Keratinocyte (primary cell): ENCODE results near the gene RERE. TPM values are rescaled to one million over a fixed set of nuclear protein-coding genes. Genes with fewer than 3 reads are reported as not detected.

Source experiments
- DNase-seq: peaks from one replicate; pipeline ENCODE4 v3.0.0-alpha.2; 2011; ENCODE audit warnings: low read depth, missing footprints, low spot score
- FAIRE-seq: peaks from 2 replicates; lab custom pipeline; 2011; peaks lifted over from hg19 to GRCh38; lab: Jason Lieb, UNC
- H2AFZ ChIP-seq: 2 replicates; pipeline ENCODE4 v1.6.0; 2012; ENCODE audit warnings: low read length, control low read depth, inconsistent platforms; ENCODE audit not compliant: control insufficient read depth
- H3K27ac ChIP-seq: 2 replicates; pipeline ENCODE4 v1.5.1; 2011; ENCODE audit warnings: low read length; ENCODE audit not compliant: control insufficient read depth, insufficient read depth
- H3K27me3 ChIP-seq: 3 replicates; pipeline ENCODE4 v1.6.0; 2011; ENCODE audit warnings: low read length; ENCODE audit not compliant: control insufficient read depth, insufficient read depth; ENCODE audit errors: extremely low read depth
- H3K36me3 ChIP-seq, 2 experiments: 2 replicates in 1 of 2; 3 replicates in 1 of 2; pipeline ENCODE4 v1.5.1; 2011; ENCODE audit warnings: low read length in 2 of 2, mild to moderate bottlenecking in 1 of 2; ENCODE audit not compliant: control insufficient read depth in 2 of 2, insufficient read depth in 2 of 2; ENCODE audit errors: extremely low read depth in 1 of 2
- H3K4me1 ChIP-seq: 3 replicates; pipeline ENCODE4 v1.5.1; 2011; ENCODE audit warnings: low read length; ENCODE audit not compliant: control insufficient read depth, insufficient read depth; ENCODE audit errors: extremely low read depth
- H3K4me2 ChIP-seq: 3 replicates; pipeline ENCODE4 v1.6.0; 2011; ENCODE audit warnings: low read depth, low read length; ENCODE audit not compliant: control insufficient read depth, insufficient read depth; ENCODE audit errors: extremely low read depth
- H3K4me3 ChIP-seq, 3 experiments: fragments of 200-600 bp in 1 of 3; sonication (generic) in 1 of 3; 2 replicates in 2 of 3; 3 replicates in 1 of 3; pipeline ENCODE4 v1.5.1; 2011 to 2016; ENCODE audit warnings: low read length in 3 of 3, mild to moderate bottlenecking in 3 of 3, control low read depth in 2 of 3, inconsistent platforms in 1 of 3, low read depth in 1 of 3, mixed read lengths in 1 of 3, mixed run types in 1 of 3, moderate library complexity in 1 of 3; ENCODE audit not compliant: control insufficient read depth in 2 of 3, insufficient read depth in 2 of 3; ENCODE audit errors: extremely low read depth in 1 of 3
- H3K79me2 ChIP-seq: 2 replicates; pipeline ENCODE4 v1.6.0; 2012; ENCODE audit warnings: low read length; ENCODE audit not compliant: control insufficient read depth, insufficient read depth
- H3K9ac ChIP-seq: 3 replicates; pipeline ENCODE4 v1.6.0; 2011; ENCODE audit warnings: low read length; ENCODE audit not compliant: control insufficient read depth, insufficient read depth; ENCODE audit errors: extremely low read depth
- H3K9me1 ChIP-seq: 3 replicates; pipeline ENCODE4 v1.6.0; 2011; ENCODE audit warnings: low read length; ENCODE audit not compliant: control insufficient read depth, insufficient read depth; ENCODE audit errors: extremely low read depth
- H3K9me3 ChIP-seq: 2 replicates; pipeline ENCODE4 v1.5.1; 2012; ENCODE audit warnings: low read depth, low read length; ENCODE audit not compliant: control insufficient read depth
- H4K20me1 ChIP-seq: 3 replicates; pipeline ENCODE4 v1.6.0; 2011; ENCODE audit warnings: low read length; ENCODE audit not compliant: control insufficient read depth, insufficient read depth; ENCODE audit errors: extremely low read depth
- EZH2 ChIP-seq: IDR thresholded peaks from one replicate; pipeline ENCODE4 v1.6.1; 2012; ENCODE audit warnings: inconsistent platforms, mild to moderate bottlenecking, low read length, moderate library complexity
- dilution Hi-C: fragments of 300-500 bp; cut with MboI; formaldehyde crosslinking; loops from one replicate; pipeline ENCODE4 v1.7.0; 2020; ENCODE audit warnings: low sequenced_read_pairs; ENCODE audit not compliant: extremely low pct_ligation_motif_present
- polyA plus RNA-seq, 5 experiments: library from polyadenylated mRNA; depleted of rRNA in 3 of 5; stranded (reverse) in 3 of 5; stranded (forward) in 1 of 5; unstranded in 1 of 5; fragments of >200 nt; gene quantifications; 1 replicate in 1 of 5; 2 replicates in 3 of 5; 3 replicates in 1 of 5; pipeline versions ENCODE4 v1.2.1 to v1.2.3, GENCODE V29; 2011 to 2012; ENCODE audit warnings: missing spikeins in 2 of 5, low read depth in 1 of 5, low replicate concordance in 1 of 5
- TF ChIP-seq, protein P1 (sequence below), 3 experiments: IDR thresholded peaks in 1 of 3; conservative IDR thresholded peaks in 1 of 3; optimal IDR thresholded peaks in 1 of 3; 2 replicates in 2 of 3; 3 replicates in 1 of 3; pipeline versions ENCODE3 to v1.5.1; 2011; ENCODE audit warnings: low read length in 3 of 3, mild to moderate bottlenecking in 3 of 3, moderate library complexity in 2 of 3, control low read depth in 1 of 3, inconsistent platforms in 1 of 3; ENCODE audit not compliant: insufficient read depth in 2 of 3; ENCODE audit errors: extremely low read depth in 1 of 3

The RERE gene
- polyA plus RNA-seq, 1 donor (not counting 4 experiments of a cell fraction or from before 2014, with no cell fraction given), result 3.8 TPM

DNA sequence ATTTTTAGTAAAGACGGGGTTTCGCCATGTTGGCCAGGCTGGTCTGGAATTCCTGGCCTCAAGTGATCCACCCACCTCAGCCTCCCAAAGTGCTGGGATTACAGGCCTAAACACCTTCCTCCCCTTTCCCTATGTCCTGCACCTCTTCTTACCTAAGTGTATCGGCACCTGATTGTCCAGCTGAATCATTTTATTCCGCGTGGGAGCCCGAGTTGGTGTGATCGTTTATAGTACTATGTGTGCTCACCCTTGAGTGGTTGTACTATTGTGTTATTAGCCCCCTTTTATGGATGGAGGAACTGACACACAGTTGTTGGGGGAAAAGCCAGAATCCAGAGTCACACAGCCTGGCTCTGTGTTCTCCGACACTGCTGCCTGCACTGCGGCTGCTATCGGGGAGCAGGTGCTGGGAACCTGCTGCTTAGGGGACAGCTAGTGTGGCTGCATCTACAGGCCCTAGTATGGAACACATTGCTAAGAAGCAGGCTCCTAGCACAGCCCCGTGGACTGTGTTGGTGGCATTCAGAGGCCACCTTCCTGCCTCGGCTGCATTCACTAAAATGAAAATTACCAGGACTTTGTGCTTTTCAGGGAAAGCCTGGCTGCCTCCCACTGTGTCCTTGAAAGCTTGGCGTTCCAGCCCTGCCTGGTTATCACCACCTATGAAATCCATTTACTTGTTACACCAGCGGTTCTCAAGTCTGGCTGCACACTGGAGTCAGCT lies 39.4 kb upstream of the RERE start:
- no peak for TF ChIP-seq EZH2
- TF ChIP-seq, protein P1, sequence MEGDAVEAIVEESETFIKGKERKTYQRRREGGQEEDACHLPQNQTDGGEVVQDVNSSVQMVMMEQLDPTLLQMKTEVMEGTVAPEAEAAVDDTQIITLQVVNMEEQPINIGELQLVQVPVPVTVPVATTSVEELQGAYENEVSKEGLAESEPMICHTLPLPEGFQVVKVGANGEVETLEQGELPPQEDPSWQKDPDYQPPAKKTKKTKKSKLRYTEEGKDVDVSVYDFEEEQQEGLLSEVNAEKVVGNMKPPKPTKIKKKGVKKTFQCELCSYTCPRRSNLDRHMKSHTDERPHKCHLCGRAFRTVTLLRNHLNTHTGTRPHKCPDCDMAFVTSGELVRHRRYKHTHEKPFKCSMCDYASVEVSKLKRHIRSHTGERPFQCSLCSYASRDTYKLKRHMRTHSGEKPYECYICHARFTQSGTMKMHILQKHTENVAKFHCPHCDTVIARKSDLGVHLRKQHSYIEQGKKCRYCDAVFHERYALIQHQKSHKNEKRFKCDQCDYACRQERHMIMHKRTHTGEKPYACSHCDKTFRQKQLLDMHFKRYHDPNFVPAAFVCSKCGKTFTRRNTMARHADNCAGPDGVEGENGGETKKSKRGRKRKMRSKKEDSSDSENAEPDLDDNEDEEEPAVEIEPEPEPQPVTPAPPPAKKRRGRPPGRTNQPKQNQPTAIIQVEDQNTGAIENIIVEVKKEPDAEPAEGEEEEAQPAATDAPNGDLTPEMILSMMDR (optimal IDR thresholded peaks at IDR 0.05 in 1 of 3, IDR thresholded peaks at IDR 0.05 in 1 of 3, conservative IDR thresholded peaks at IDR 0.05 in 1 of 3; ENCODE audit: extremely low read depth in 1 of 3, insufficient read depth in 2 of 3, low read length in 3 of 3), result no peak
- FAIRE-seq, result no peak
- H2AFZ ChIP-seq, result no peak overlapping the region
- H3K27me3 ChIP-seq, result no peaks in the 10 kb centered on the region
- H3K27ac ChIP-seq, result no peak overlapping the region
- no peak overlapping the region for H3K9ac ChIP-seq
- DNase-seq, result no peak
- H3K4me2 ChIP-seq, result no peak overlapping the region
- no peaks in the 10 kb centered on the region for H3K9me1 ChIP-seq
- peaks cover 17 to 34% of the 10 kb centered on the region in 2 experiments for H3K36me3 ChIP-seq
- H4K20me1 ChIP-seq, result peaks cover 22% of the 10 kb centered on the region
- H3K9me3 ChIP-seq, result no peaks in the 10 kb centered on the region
- no peaks in the 10 kb centered on the region for H3K4me1 ChIP-seq
- no peaks in the 10 kb centered on the region for H3K79me2 ChIP-seq
- H3K4me3 ChIP-seq, result no peak overlapping the region
- dilution Hi-C loops, result no loop called here

DNA sequence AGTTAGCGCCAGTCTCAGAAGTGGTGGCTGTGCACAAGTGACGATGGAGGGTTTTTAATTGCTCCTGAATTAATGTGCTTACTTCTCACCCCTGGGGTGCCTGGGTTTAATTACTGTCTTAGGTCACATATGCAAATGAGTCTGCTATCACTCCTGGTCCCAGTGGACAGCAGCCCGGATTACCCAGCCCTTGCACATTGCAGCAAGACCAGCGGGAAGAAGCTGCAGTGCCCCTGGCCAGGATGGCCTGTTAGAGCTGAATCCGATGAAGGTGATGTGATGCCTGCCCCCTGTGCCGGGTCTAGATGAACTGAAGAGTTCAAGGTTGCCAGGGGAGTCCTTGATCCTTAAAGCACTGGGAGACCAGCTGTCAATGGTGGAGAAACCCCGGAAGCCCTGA lies 36.8 kb upstream of the RERE start:
- Histone ChIP-seq H3K9ac (no peak overlapping the region), H2AFZ (no peak overlapping the region), H3K4me1 (no peaks in the 10 kb centered on the region), H3K27ac (no peak overlapping the region), H3K9me3 (no peaks in the 10 kb centered on the region), H3K27me3 (no peaks in the 10 kb centered on the region), H3K4me2 (no peak overlapping the region), H3K4me3 (no peak overlapping the region), H3K79me2 (no peaks in the 10 kb centered on the region), H3K9me1 (no peaks in the 10 kb centered on the region), H4K20me1 (peaks cover 1% of the 10 kb centered on the region), H3K36me3 (peaks cover 4 to 8% of the 10 kb centered on the region in 2 experiments)
- TF ChIP-seq, protein P1 (optimal IDR thresholded peaks at IDR 0.05 in 1 of 3, IDR thresholded peaks at IDR 0.05 in 1 of 3, conservative IDR thresholded peaks at IDR 0.05 in 1 of 3; ENCODE audit: extremely low read depth in 1 of 3, insufficient read depth in 2 of 3, low read length in 3 of 3), result no peak
- TF ChIP-seq EZH2, result no peak
- dilution Hi-C loops, result no loop called here
- DNase-seq (no peak), FAIRE-seq (no peak)
